PC-9 (cell line): Measurements from ENCODE around the gene MAML3. TPM values are rescaled to one million over a fixed set of nuclear protein-coding genes. Genes with fewer than 3 reads are reported as not detected.

Experiments
- BruUV-seq: library from RNA; stranded (reverse); fragments of 400-500 nt; replicated peaks from 2 replicates; lab custom pipeline; 2021; lab: Mats Ljungman, UMichigan
- CTCF ChIA-PET: fragments of 300-600 bp; sonication (Branson Sonifier 250); formaldehyde crosslinking; loops from one replicate; lab custom pipeline; 2022; ENCODE audit warnings: antibody characterized with exemption; lab: Charles Lee
- POLR2A ChIA-PET: fragments of 300-600 bp; sonication (Branson Sonifier 250); formaldehyde crosslinking; loops from one replicate; lab custom pipeline; 2022; ENCODE audit warnings: antibody characterized with exemption; ENCODE audit not compliant: unreplicated experiment; lab: Charles Lee
- DNase-seq, 2 experiments: peaks; one replicate each; pipeline versions ENCODE4 v3.0.0 to v3.0.0-alpha.2; 2015 to 2022; ENCODE audit warnings: mixed read lengths in 1 of 2
- H2AFZ ChIP-seq: fragments of 200-600 bp; sonication (generic); 2 replicates; pipeline ENCODE4 v1.8.1; 2017; ENCODE audit warnings: antibody characterized with exemption
- H3F3A ChIP-seq: fragments of 200-600 bp; sonication (generic); 2 replicates; pipeline ENCODE4 v1.8.1; 2017; ENCODE audit warnings: antibody characterized with exemption, mild to moderate bottlenecking, low read depth; ENCODE audit not compliant: insufficient read depth
- H3K27ac ChIP-seq: fragments of 200-600 bp; sonication (generic); 2 replicates; pipeline ENCODE4 v1.6.1; 2016; ENCODE audit warnings: mixed run types
- H3K27me3 ChIP-seq: fragments of 200-600 bp; sonication (generic); 2 replicates; pipeline ENCODE4 v1.6.1; 2016; ENCODE audit warnings: low read depth, mixed run types; ENCODE audit not compliant: insufficient read depth
- H3K36me3 ChIP-seq: fragments of 200-600 bp; sonication (generic); 2 replicates; pipeline ENCODE4 v1.6.1; 2016; ENCODE audit warnings: low read depth, mixed run types
- H3K4me1 ChIP-seq: fragments of 200-600 bp; sonication (generic); replicated peaks from 2 replicates; pipeline ENCODE4 v1.6.1; 2016; ENCODE audit warnings: mixed run types; ENCODE audit not compliant: insufficient read depth
- H3K4me2 ChIP-seq: fragments of 200-600 bp; sonication (generic); 2 replicates; pipeline ENCODE4 v1.6.1; 2017; ENCODE audit warnings: mixed run types
- H3K4me3 ChIP-seq: fragments of 200-600 bp; sonication (generic); 2 replicates; pipeline ENCODE4 v1.6.1; 2016; ENCODE audit warnings: mixed run types
- H3K79me2 ChIP-seq: fragments of 200-600 bp; sonication (generic); 2 replicates; pipeline ENCODE4 v1.6.1; 2017; ENCODE audit warnings: low read depth, mixed run types
- H3K9me2 ChIP-seq: fragments of 200-600 bp; sonication (generic); 2 replicates; pipeline ENCODE4 v1.8.1; 2017; ENCODE audit warnings: mild to moderate bottlenecking; ENCODE audit not compliant: insufficient read depth
- H3K9me3 ChIP-seq: fragments of 200-600 bp; sonication (generic); 2 replicates; pipeline ENCODE4 v1.8.1; 2016; ENCODE audit warnings: low read depth; ENCODE audit not compliant: insufficient read depth
- H4K20me1 ChIP-seq: fragments of 200-600 bp; sonication (generic); 2 replicates; pipeline ENCODE4 v1.8.1; 2017; ENCODE audit not compliant: insufficient read depth
- CTCF ChIP-seq: fragments of 200-600 bp; sonication (generic); conservative IDR thresholded peaks from 2 replicates; pipeline ENCODE4 v1.6.1; 2017; ENCODE audit warnings: mixed run types, antibody characterized with exemption, mild to moderate bottlenecking, moderate library complexity
- EZH2 ChIP-seq: fragments of 200-600 bp; sonication (generic); IDR thresholded peaks from 2 replicates; pipeline ENCODE4 v1.8.0; 2017; ENCODE audit warnings: antibody characterized with exemption, low read depth
- intact Hi-C: fragments of 100-400 bp; cut with micrococcal nuclease; formaldehyde crosslinking; loops from one replicate; pipeline ENCODE4 v1.10.0; 2022; ENCODE audit not compliant: unreplicated experiment
- total RNA-seq: library from RNA; stranded (reverse); gene quantifications from 2 replicates; pipeline ENCODE4 v1.2.3, GENCODE V29; 2021

MAML3 gene
- total RNA-seq, 1 experiment from 2014 or later: 15.2 TPM

GRCh38 chr4:139815778-139816601, 338.0 kb downstream of the MAML3 start:
- H3K9me2 ChIP-seq: no peaks in the 10 kb centered on the region
- POLR2A ChIA-PET: interaction anchor here (0.6 kb wide), 2 partner anchors 55 to 283 kb away, joined by 3 to 4 read pairs; no protein-coding TSS in a partner anchor

GRCh38 chr4:139814323-139815015, 339.5 kb downstream of the MAML3 start:
- no peaks in the 10 kb centered on the region for H3K79me2 ChIP-seq
- no peaks in the 10 kb centered on the region for H4K20me1 ChIP-seq
- no peak overlapping the region for H2AFZ ChIP-seq
- DNase-seq: no peak
- H3K9me2 ChIP-seq: no peaks in the 10 kb centered on the region
- intact Hi-C loops: no loop called here
- H3K27me3 ChIP-seq: no peaks in the 10 kb centered on the region
- no peak overlapping the region for H3K4me3 ChIP-seq
- no peaks in the 10 kb centered on the region for H3K9me3 ChIP-seq
- POLR2A ChIA-PET: interaction anchor here (0.5 kb wide), 1 partner anchor 40 kb away, joined by 3 read pairs; no protein-coding TSS in a partner anchor
- BruUV-seq: no TSS peak
- no peak for TF ChIP-seq CTCF
- TF ChIP-seq EZH2: no peak
- H3K27ac ChIP-seq: no peak overlapping the region
- H3K4me2 ChIP-seq: no peak overlapping the region
- H3F3A ChIP-seq: no peaks in the 10 kb centered on the region
- no peaks in the 10 kb centered on the region for H3K4me1 ChIP-seq
- CTCF ChIA-PET: interaction anchor here (0.7 kb wide), 2 partner anchors 149 to 1242 kb away, joined by 3 to 5 read pairs; no protein-coding TSS in a partner anchor
- no peaks in the 10 kb centered on the region for H3K36me3 ChIP-seq

More at GRCh38 chr4:139815778-139816601, 338.0 kb downstream of the MAML3 start:
- no peak overlapping the region for H2AFZ ChIP-seq
- H3K27ac ChIP-seq: no peak overlapping the region
- intact Hi-C loops: no loop called here
- DNase-seq: no peak
- no peak overlapping the region for H3K4me2 ChIP-seq
- H3F3A ChIP-seq: no peaks in the 10 kb centered on the region
- BruUV-seq: no TSS peak
- no peaks in the 10 kb centered on the region for H3K36me3 ChIP-seq
- H4K20me1 ChIP-seq: no peaks in the 10 kb centered on the region
- TF ChIP-seq CTCF (no peak), EZH2 (no peak)
- H3K4me3 ChIP-seq: no peak overlapping the region
- no peaks in the 10 kb centered on the region for H3K79me2 ChIP-seq
- CTCF ChIA-PET: no interaction called here
- H3K27me3 ChIP-seq: no peaks in the 10 kb centered on the region
- no peaks in the 10 kb centered on the region for H3K4me1 ChIP-seq
- H3K9me3 ChIP-seq: no peaks in the 10 kb centered on the region

GRCh38 chr4:139813881-139814280, 340.1 kb downstream of the MAML3 start:
- ChIA-PET CTCF (interaction anchor here (0.7 kb wide), 1 partner anchor 1243 kb away, joined by 5 read pairs; no protein-coding TSS in a partner anchor), POLR2A (interaction anchor here (0.5 kb wide), 1 partner anchor 39 kb away, joined by 3 read pairs; no protein-coding TSS in a partner anchor)
- H3K4me2 ChIP-seq: no peak overlapping the region
- H3K27ac ChIP-seq: no peak overlapping the region
- no peaks in the 10 kb centered on the region for H3K4me1 ChIP-seq
- H3K79me2 ChIP-seq: no peaks in the 10 kb centered on the region
- no peaks in the 10 kb centered on the region for H3K27me3 ChIP-seq
- no peaks in the 10 kb centered on the region for H3K36me3 ChIP-seq
- no peak for DNase-seq
- no peaks in the 10 kb centered on the region for H3K9me2 ChIP-seq
- no peak for TF ChIP-seq CTCF
- TF ChIP-seq EZH2: no peak
- no TSS peak for BruUV-seq
- no peak overlapping the region for H3K4me3 ChIP-seq
- no peaks in the 10 kb centered on the region for H3F3A ChIP-seq
- H2AFZ ChIP-seq: no peak overlapping the region
- intact Hi-C loops: no loop called here
- H4K20me1 ChIP-seq: no peaks in the 10 kb centered on the region
- H3K9me3 ChIP-seq: no peaks in the 10 kb centered on the region
